A673 (cell line): ENCODE measurements around the gene DNAJC27. TPM values are rescaled to one million over a fixed set of nuclear protein-coding genes. Genes with fewer than 3 reads are reported as not detected.

Experiments
- BruUV-seq: library from RNA; stranded (reverse); fragments of 400-500 nt; replicated peaks from 2 replicates; lab custom pipeline; 2021; lab: Mats Ljungman, UMichigan
- CTCF ChIA-PET: fragments of 300-600 bp; sonication (Branson Sonifier 250); formaldehyde crosslinking; loops from one replicate; lab custom pipeline; 2022; ENCODE audit warnings: antibody characterized with exemption; lab: Charles Lee
- POLR2A ChIA-PET: fragments of 300-600 bp; sonication (Branson Sonifier 250); formaldehyde crosslinking; loops from one replicate; lab custom pipeline; 2022; ENCODE audit warnings: antibody characterized with exemption; ENCODE audit not compliant: low non-redundant PET; lab: Charles Lee
- DNase-seq: peaks from one replicate; pipeline ENCODE4 v3.0.0-alpha.2; 2015; ENCODE audit warnings: low spot score
- H3K27ac ChIP-seq: fragments of 200-600 bp; sonication (generic); 2 replicates; pipeline ENCODE4 v1.5.1; 2016; ENCODE audit warnings: mixed run types, low read depth, mild to moderate bottlenecking, mixed read lengths, antibody characterized with exemption, low read length; ENCODE audit not compliant: poor library complexity, severe bottlenecking
- H3K27me3 ChIP-seq: fragments of 200-600 bp; sonication (generic); replicated peaks from 2 replicates; pipeline ENCODE4 v1.6.1; 2017; ENCODE audit warnings: mixed run types, low read depth, mild to moderate bottlenecking, mixed read lengths, antibody characterized with exemption, low read length; ENCODE audit not compliant: insufficient read depth, poor library complexity
- H3K36me3 ChIP-seq: fragments of 200-600 bp; sonication (generic); 2 replicates; pipeline ENCODE4 v1.6.1; 2016; ENCODE audit warnings: mixed run types, mild to moderate bottlenecking, mixed read lengths, antibody characterized with exemption, low read length; ENCODE audit not compliant: insufficient read depth, poor library complexity, severe bottlenecking
- H3K4me1 ChIP-seq: fragments of 200-600 bp; sonication (generic); 2 replicates; pipeline ENCODE4 v1.6.1; 2017; ENCODE audit warnings: mixed run types, mild to moderate bottlenecking, mixed read lengths, antibody characterized with exemption, low read length; ENCODE audit not compliant: insufficient read depth, poor library complexity, severe bottlenecking
- H3K4me3 ChIP-seq: fragments of 200-600 bp; sonication (generic); 2 replicates; pipeline ENCODE4 v1.5.1; 2016; ENCODE audit warnings: low read depth, mixed run types, mild to moderate bottlenecking, mixed read lengths, low read length; ENCODE audit not compliant: poor library complexity, severe bottlenecking
- H3K9me3 ChIP-seq: fragments of 200-600 bp; sonication (generic); 2 replicates; pipeline ENCODE4 v1.6.1; 2016; ENCODE audit warnings: mixed run types, low read depth, mild to moderate bottlenecking, mixed read lengths, antibody characterized with exemption, low read length; ENCODE audit not compliant: poor library complexity, severe bottlenecking
- CTCF ChIP-seq: fragments of 300-800, 200-600 bp; sonication (generic); conservative IDR thresholded peaks from 2 replicates; pipeline ENCODE4 v1.5.1; 2017; ENCODE audit warnings: low read depth, mild to moderate bottlenecking, antibody characterized with exemption, low read length, moderate library complexity, mixed read lengths
- EZH2 ChIP-seq: fragments of 200-600 bp; sonication (generic); IDR thresholded peaks from 2 replicates; pipeline ENCODE4 v1.6.1; 2017; ENCODE audit warnings: borderline replicate concordance, low read depth, mild to moderate bottlenecking, mixed read lengths, antibody characterized with exemption, low read length; ENCODE audit not compliant: poor library complexity, severe bottlenecking
- intact Hi-C: fragments of 100-400 bp; cut with micrococcal nuclease; formaldehyde crosslinking; loops from one replicate; pipeline ENCODE4 v1.10.0; 2022; ENCODE audit not compliant: unreplicated experiment
- total RNA-seq: library from RNA; stranded (reverse); gene quantifications from 2 replicates; pipeline ENCODE4 v1.2.3, GENCODE V29; 2021

Gene DNAJC27
- total RNA-seq, 1 experiment from 2014 or later = 4.4 TPM

- intact Hi-C loops = no loop called here
- H3K4me3 ChIP-seq = no peak overlapping the region
- POLR2A ChIA-PET = no interaction called here
- no TSS peak for BruUV-seq
- peaks cover 15% of the 10 kb centered on the region for H3K9me3 ChIP-seq
- TF ChIP-seq EZH2 (no peak), CTCF (no peak)
- no peaks in the 10 kb centered on the region for H3K4me1 ChIP-seq
- H3K27me3 ChIP-seq = no peaks in the 10 kb centered on the region
- no peaks in the 10 kb centered on the region for H3K36me3 ChIP-seq
- CTCF ChIA-PET = no interaction called here
- H3K27ac ChIP-seq = no peak overlapping the region
- DNase-seq = no peak
Measured at GRCh38 chr2:24894750-24895149, 77.0 kb downstream of the DNAJC27 start.

- Histone ChIP-seq H3K4me1 (no peaks in the 10 kb centered on the region), H3K4me3 (no peak overlapping the region), H3K27ac (no peak overlapping the region), H3K27me3 (no peaks in the 10 kb centered on the region), H3K9me3 (peaks cover 15% of the 10 kb centered on the region), H3K36me3 (no peaks in the 10 kb centered on the region)
- TF ChIP-seq CTCF (no peak), EZH2 (no peak)
- intact Hi-C loops = no loop called here
- POLR2A ChIA-PET = no interaction called here
- BruUV-seq = no TSS peak
- DNase-seq = no peak
- CTCF ChIA-PET = no interaction called here
Measured at GRCh38 chr2:24893934-24894333, 77.8 kb downstream of the DNAJC27 start.

Other genes with a start within 250 kb of the DNAJC27 start
- 33.4 and 34.9 TPM in 2 replicates for gene PTRHD1, start 178.6 kb downstream of the DNAJC27 start, total RNA-seq
- 61.9 and 69.4 TPM in 2 replicates for gene CENPO, start 178.5 kb downstream of the DNAJC27 start, total RNA-seq
- gene ADCY3, start 51.7 kb downstream of the DNAJC27 start, total RNA-seq = 37.3 and 42.2 TPM in 2 replicates
- gene EFR3B, start 70.1 kb upstream of the DNAJC27 start, total RNA-seq = 0.76 and 1.0 TPM in 2 replicates
- not detected in 2 replicates for gene POMC, start 196.6 kb upstream of the DNAJC27 start, total RNA-seq